GM19395 (cell line): ENCODE data around the gene FBXL4.

ENCODE experiments used
- ATAC-seq: cut with Tn5 transposase; IDR thresholded peaks from one replicate; pipeline ENCODE4 v1.9.1; 2021; ENCODE audit warnings: mild to moderate bottlenecking, moderate library complexity; ENCODE audit not compliant: unreplicated experiment

The FBXL4 gene

DNA sequence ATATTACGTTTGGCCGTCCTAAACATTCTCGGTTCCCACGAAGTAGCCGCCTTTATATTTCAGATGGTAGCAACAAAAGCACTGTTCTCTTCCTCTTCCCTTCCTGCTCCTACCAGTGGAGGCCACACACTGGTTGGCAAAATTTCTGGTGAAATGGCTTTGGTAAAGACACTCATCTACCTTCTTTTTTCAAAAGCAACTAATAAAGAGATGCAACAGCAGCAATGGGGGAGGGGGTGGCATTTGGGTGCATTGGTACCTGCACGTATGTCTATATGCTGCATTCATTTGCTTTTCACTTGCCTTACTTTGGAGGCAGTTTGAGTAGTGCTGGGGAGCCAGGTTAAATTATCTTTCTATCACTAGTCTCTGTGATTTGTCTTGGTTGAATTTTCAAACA, 107.4 kb downstream of the FBXL4 start:
- no peak for ATAC-seq

DNA sequence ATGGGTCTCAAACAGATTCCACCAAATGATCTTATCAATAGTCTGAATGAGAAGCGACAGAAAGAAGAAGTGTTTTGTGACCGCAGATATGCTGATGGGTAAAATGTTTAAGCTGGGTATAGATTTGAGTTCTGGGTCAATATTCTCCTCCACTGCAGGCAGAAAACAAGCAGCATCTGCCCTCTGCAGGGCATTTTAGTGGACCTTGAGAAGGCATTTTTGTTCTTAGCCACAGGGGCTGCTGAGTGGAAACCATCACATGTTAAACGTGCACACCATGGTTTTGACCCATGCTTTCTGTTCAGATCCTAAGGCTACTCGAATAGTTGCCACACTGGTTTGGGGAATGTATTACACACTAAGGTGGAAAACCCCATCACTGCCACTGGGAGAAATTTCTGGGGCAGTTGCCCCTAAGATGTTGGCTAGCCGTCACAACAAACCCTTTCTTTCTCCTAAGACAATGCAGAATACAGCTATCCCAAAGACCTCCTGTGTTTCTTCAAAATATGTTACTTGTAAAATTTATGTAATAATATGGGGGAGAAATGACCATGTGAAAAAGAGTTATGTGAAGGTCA, 107.9 kb downstream of the FBXL4 start:
- ATAC-seq: no peak

DNA sequence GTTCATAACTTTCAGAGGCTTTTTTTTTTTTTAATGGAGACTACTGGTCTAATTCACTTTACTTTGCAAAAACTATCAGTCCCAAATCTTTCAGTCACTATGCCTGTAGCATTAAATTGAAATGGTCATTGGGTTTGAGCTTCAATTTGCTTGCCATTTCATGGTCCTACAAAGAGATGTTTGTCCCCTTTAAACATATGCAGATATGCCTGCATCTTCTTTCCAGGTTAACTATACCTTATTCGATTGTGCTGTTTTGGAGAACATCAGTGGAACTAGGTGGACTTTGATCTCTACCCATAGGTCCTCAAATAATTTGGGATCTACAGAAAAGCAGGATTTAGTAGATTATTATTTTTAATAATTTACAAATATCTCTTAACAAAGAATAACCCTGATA, 108.8 kb downstream of the FBXL4 start:
- ATAC-seq: no peak

DNA sequence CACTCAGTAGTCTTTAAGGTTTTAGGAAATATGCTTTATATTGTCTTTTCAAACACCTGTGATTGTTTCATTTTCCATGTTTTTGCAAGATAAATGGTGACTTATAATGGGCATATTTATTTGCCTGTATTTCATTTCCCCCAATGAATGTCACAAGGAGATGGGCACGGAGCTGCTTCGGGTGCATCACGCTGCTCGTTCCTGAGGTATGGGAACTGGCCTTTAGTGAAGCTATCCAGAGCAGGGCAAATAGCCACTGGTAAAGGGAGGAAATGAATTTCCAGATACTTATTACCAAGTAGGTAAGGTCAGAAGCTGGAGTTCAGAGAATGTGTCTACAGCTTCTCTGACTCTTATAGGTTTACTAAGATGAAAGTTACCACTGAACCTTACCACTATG, 109.7 kb downstream of the FBXL4 start:
- no peak for ATAC-seq

DNA sequence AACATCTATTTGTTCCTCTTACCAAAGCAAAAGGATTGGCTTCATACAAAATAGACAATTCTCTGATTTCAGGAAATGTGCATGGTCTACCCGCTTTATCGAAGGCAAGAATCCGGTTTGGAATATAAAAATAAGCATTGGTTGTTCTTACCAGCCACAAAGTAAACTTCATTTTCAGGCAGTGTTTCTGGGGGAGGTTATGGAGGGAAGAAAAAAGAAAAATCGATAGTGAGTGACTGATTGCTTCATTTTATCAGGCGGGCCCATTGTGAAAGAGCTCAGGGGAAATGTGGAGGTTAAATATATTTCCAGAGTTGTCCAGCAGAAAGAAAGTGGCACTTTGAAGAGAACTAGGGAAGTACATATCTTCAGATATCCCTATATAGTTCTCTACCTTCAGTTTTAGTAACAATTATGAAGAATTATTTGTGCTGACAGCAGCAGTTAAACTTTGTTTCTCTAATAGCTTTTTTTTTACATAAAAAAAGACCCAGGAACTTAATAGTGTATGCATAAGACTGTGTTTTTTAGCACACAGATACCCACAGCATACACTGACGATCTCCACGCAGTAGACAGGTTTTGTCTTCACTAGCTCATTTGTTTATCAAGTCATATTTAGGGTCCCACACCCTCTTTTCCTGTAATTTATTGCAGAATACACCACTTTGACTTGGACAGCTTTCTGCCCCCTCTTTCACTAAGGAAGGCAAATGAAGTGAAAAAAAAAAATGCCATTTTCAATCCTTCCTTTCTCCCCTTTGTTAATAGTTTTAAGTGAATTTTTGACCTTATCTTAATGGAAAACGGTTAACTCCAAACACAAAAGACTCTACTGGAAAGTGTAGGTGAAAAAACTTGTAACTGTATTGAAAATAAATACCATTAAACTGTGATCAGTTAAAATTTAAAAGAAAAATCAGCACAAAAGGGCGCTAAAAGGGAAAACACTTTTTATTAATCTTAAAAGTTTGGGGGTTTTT, 110.5 kb downstream of the FBXL4 start:
- ATAC-seq: no peak

DNA sequence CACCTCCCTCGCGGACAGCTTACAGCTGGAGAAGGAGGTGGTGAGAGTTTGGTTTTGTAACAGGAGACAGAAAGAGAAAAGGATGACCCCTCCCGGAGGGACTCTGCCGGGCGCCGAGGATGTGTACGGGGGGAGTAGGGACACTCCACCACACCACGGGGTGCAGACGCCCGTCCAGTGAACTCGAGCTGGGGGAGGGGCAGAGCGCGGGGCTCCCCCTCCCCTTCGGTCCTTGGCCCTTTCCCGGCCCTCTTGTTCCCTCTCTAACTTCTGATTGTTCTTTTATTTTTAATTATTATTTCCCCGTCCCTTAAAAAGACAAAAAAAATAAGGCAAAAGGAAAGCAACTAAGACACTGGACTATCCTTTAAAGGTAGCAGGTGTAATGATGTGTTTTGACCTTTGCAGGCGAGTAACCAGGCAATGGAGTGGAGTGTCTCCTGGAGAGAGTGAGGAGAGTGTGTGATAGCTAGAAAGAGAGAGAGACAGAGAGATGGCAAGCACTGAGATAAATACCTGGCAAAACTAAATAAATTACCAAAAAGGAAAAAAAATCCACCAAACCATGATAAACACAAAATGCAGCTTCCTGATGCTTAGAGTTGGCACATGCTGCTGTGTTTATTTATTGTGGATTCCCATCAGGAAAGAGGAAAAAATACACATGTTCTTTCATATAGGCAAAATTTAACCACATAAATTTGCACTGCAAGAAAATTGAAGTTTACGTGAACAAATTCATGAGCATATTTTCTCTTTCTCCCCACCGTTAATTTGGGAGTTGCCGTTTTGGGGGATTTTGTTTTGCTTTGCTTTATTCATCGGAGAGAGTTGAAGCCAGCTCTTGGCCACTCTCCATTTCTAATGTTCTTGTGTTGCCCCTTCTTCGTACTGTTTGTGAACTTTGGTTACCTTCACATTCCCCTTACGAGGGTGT, 111.5 kb downstream of the FBXL4 start:
- no peak for ATAC-seq

DNA sequence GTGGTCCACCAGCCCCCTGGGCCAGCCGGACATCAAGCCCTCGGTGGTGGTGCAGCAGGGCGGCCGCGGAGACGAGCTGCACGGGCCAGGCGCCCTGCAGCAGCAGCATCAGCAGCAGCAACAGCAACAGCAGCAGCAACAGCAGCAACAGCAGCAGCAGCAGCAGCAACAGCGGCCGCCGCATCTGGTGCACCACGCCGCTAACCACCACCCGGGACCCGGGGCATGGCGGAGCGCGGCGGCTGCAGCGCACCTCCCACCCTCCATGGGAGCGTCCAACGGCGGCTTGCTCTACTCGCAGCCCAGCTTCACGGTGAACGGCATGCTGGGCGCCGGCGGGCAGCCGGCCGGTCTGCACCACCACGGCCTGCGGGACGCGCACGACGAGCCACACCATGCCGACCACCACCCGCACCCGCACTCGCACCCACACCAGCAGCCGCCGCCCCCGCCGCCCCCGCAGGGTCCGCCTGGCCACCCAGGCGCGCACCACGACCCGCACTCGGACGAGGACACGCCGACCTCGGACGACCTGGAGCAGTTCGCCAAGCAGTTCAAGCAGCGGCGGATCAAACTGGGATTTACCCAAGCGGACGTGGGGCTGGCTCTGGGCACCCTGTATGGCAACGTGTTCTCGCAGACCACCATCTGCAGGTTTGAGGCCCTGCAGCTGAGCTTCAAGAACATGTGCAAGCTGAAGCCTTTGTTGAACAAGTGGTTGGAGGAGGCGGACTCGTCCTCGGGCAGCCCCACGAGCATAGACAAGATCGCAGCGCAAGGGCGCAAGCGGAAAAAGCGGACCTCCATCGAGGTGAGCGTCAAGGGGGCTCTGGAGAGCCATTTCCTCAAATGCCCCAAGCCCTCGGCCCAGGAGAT, 112.4 kb downstream of the FBXL4 start:
- no peak for ATAC-seq

DNA sequence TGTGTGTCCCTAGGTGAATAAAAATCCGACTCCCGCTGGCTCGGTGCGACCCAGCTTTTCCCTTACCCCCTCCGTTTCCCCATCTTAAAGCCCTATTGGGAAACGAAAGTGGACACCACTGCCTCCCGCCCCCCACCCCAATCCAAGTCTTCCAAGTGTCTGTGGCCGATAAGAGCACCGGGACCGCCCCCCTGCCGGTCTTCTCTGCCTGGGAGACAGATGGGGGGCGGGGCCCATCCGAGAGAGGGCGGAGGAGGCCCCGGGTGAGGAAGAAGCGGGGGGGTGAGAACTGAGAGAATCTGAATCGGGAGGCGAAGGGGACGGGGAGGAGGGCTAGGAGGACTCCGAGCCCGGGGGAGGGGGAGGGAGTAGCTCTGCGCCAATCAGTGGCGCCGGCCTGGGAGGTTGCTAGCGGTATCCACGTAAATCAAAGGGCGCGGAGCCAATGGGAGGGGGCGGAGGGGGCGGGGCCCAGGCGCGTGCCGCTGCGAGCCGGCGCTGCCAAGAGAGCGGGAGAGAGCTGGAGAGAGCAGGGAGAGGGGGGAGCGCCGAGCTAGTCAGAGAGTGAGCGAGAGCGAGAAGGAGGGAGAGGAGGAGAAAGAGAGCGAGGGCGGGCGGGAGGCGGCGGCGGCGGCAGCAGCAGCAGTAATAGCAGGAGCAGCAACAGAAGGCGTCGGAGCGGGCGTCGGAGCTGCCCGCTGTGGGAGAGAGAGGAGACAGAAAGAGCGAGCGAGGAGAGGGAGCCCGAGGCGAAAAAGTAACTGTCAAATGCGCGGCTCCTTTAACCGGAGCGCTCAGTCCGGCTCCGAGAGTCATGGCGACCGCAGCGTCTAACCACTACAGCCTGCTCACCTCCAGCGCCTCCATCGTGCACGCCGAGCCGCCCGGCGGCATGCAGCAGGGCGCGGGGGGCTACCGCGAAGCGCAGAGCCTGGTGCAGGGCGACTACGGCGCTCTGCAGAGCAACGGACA, 113.4 kb downstream of the FBXL4 start, which contains the start of gene POU3F2:
Gene POU3F2, plus strand, starts transcription at position 515 of the 972 bp plus-strand sequence. Its CDS starts 300 bp downstream, at position 815.
- ATAC-seq: peak; percentile 66

DNA sequence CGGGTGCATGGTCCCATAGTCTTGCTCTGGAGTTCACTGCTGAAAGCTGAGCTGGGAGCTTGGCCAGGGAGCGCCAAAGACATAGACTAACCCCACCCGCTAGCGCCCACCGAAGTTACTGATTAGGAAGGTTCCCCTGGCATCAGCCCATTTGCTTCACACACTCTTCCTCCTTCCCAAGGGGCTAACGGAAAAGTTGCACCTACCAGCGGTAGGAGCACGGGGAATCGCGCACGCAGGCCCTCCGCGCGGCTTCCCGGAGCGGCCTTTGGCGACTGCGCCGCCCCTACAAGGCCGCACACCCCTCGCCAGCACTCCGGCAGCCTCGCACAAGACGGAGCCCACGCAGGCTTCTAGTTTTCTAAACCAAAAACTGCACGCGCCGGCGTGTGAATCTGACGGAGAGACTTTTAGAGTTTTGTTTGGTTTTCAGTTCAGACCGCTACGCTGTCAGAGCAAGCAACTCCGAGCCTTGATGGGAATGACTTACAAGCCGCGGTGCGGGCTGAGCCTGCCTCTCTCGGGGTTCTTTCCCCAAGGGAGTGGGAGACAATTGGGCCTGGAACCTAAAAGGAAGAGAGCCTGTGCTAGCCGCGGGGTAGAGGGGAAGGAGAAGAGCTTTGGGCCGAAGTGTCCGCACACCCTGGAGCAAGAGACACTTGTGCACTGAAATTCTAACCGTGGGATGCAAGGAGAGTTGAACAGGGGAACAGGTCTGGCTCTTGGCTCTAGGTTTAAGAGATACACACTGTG, 114.3 kb downstream of the FBXL4 start:
- ATAC-seq: peak; percentile 10

DNA sequence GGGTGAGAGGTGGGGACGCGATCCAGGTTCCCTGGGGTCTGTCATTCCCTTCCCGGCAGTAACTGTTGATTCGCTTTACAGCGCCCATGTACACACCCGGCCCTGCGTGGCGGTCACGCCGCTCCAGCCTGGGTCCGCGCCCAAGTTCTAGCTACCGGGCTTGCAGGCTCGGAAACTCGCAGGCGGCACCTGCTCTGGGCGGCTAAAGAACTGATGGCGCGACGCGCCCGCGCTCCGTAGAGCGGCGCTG, 114.8 kb downstream of the FBXL4 start:
- ATAC-seq: peak; percentile 23

DNA sequence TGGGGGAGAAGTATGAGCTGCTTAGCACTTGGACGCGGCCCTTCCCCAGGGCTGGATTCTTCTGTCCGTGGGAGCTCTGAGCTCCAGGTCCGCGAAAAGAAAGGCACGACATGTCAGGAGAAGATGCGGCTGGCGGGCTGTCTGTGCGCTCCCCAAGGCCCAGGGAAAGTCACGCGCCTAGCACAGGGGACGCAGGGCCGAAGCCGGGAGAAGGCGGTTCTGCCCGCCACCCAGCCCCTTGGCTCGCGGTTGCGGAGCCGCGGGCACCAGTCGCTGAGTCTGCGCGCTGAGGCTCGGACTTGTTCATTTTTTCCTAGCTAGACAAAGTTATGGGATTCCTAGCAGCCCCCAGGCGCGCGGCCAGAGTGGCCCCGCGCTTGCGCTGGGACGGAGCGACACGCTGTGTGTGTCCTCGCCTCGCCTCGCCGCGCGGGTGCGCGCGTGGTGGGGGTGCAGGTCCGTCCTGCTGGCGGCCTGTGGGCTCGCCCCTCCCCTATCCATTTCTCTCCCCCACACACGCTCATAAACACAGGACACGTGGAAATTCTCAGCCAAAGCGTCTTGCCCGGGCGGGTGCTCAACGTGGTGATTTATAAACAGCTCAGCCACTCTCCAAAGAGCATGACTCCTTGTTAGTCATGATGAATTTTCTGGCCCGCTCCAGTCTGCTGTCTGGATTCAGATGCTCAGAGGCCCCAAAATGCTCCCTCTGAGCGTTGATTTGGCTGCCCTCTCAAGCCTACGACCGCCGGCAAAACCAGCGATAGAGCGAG, 115.3 kb downstream of the FBXL4 start:
- ATAC-seq: no peak

DNA sequence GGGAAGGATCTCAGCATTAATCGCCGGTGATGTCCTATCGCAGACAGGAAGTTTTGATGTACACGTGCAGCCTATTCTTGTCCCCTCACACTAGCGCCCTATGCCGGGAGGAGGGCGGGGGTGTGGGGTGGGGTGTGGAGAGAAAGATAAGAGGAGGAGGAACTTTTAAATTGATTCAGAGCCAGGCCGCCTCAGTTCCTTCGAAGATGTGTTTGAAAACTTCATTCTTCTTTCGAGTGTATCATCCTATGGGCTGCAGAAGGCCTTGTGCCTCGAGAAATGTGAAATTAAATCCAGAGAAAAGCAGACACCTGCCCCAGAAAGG, 115.8 kb downstream of the FBXL4 start:
- ATAC-seq: no peak

DNA sequence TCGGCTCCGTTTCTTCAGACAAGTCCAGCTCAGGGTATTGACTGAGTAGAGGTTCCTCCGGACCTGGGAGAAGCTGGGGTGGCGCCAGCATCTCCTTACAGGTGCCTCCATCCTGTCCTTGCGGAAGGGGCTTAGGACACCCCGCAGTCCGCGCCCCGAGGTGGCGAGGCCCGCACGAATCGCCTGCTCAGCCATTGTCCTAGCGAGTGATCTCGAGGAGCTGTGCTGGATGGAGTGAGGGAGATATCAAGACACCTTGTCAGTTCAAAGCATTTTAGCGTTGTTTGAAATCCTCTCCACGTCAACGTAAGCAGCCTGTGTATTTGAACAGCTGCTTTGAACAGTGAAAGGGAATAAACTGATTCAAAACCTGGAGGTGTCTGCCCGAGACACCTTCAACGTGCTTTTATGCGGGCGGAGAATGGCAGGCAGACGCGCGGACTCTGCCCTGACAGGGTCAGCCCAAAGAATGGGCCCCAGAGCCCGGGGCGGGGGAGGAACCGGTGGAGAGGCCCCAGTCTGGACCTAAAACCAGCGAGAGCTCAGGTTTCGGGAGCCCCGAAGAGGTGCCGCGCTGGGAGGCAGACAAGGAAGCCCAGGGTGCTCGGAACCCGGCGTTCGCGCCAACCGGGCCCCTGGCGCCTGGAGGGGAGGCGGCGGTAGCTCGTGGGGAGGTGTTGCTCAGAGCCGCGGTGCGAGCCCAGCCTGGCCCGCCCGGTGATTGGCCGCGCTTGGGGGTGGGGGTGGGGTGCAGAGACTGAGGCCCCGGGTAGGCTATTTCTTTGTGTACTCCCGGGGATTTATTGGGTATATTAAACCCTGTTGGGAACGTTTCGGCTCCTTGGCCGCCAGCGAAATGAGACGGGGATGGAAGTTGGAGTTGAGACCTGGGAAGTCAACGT, 116.4 kb downstream of the FBXL4 start:
- no peak for ATAC-seq

DNA sequence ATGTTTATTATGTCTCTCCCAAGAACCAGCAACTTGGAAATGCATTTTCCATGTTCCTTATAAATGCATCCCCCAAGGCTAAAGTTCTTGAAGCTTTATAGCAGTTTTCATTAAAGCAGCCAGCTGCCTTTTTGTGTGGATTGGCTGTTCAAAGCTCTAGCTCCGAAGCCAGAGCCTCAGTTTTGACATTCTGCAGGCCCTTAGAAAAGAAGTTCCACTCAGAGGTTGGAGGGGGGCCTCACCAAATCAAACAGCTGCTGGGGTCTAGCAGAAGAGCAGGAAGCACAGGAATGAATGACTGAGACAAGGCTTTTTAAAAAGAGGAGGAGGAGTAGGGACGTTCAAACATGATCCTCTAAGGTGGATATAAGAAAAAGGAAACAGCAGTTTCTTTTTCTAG, 117.6 kb downstream of the FBXL4 start:
- no peak for ATAC-seq

DNA sequence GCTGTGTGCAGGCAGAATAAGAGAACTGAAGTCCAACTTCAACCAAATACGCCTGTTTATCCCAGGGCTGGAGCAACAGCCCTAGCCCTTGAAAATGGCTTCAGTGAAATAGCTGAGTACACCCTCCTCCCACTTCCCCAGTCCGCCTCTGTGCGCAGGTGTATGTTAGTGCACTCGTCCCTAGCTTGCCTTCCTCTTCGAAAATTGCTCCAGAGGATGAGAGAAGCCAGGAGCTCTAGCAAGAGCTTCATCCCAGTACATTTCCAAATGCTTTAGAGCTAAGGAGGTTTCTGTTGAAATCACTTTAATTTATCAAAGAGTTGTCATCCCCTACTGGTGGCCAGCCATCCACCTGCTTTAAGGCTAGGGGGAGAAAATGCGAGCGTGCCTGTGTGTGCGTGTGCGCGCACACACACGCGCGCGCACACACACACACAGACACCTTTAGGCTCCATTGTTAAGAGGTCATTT, 118.8 kb downstream of the FBXL4 start:
- no peak for ATAC-seq

DNA sequence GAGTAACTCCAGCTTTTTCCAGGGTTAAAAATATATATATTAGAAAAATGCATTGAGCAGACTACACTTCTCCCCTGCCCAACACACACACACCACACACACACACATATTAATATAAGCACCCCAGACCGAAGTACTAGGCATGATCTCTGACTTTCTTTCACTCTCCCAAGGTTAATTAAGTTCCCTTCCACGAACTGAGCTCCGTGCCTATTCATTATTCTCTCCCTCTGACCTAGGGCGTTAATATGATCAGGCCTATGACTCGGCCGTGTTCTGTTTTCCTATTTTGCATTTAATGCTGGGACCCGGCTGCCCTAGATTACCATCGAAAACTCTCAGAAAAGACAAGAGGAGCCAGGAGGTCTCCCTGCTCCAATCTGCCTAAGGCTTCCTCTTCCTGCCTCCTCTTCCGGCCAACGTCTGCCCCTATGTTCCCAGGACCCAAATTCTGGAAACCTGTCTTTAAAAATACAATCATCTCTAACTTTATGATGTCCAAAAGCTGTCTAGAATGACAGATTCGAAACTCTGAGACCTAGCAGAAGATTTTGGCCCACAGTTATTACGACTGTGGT, 119.4 kb downstream of the FBXL4 start:
- ATAC-seq: no peak
